ENCODE data around the gene KIN. TPM values are rescaled to one million over a fixed set of nuclear protein-coding genes. Genes with fewer than 3 reads are reported as not detected.

KIN gene
- total RNA-seq, 1 donor from 2014 or later, result 9.4 TPM

Other genes with a start within 250 kb of the KIN start
- gene ITIH5, start 121.0 kb downstream of the KIN start, total RNA-seq, result 14.7 TPM
- 10.6 TPM for gene ITIH2, start 84.7 kb downstream of the KIN start, total RNA-seq
- 422 TPM for gene ATP5F1C, start 184 bp upstream of the KIN start, total RNA-seq
- 2.4 TPM for gene TAF3, start 30.5 kb upstream of the KIN start, total RNA-seq